Kidney (tissue), 14 donors: ENCODE measurements around the gene SLC7A6OS. TPM values are rescaled to one million over a fixed set of nuclear protein-coding genes. Genes with fewer than 3 reads are reported as not detected.

Source experiments
- DNase-seq, 5 donors: peaks; one replicate each; pipeline ENCODE4 v3.0.0-alpha.2; 2013 to 2020
- FAIRE-seq: peaks from 2 replicates; lab custom pipeline; 2012; peaks lifted over from hg19 to GRCh38; lab: Jason Lieb, UNC
- H3K27ac ChIP-seq, 2 donors: one replicate each; pipeline ENCODE4 v1.7.0; 2013; ENCODE audit warnings: low read depth in 2 of 2, low read length in 2 of 2, inconsistent platforms in 1 of 2
- H3K27me3 ChIP-seq: one replicate; pipeline ENCODE4 v1.7.1; 2013; ENCODE audit warnings: low read length, inconsistent platforms; ENCODE audit not compliant: control insufficient read depth, insufficient read depth
- H3K36me3 ChIP-seq, 3 donors: one replicate each; pipeline versions ENCODE4 v1.7.0 to v1.7.1; 2013; ENCODE audit warnings: low read length in 3 of 3, control low read depth in 1 of 3, inconsistent platforms in 1 of 3; ENCODE audit not compliant: insufficient read depth in 3 of 3, control insufficient read depth in 2 of 3
- H3K4me1 ChIP-seq, 3 donors: one replicate each; pipeline versions ENCODE4 v1.7.0 to v1.7.1; 2013; ENCODE audit warnings: low read length in 3 of 3, inconsistent platforms in 1 of 3, low read depth in 1 of 3; ENCODE audit not compliant: control insufficient read depth in 2 of 3, insufficient read depth in 2 of 3
- H3K4me3 ChIP-seq, 3 donors: one replicate each; pipeline versions ENCODE4 v1.7.0 to v1.8.1; 2013; ENCODE audit warnings: low read length in 3 of 3, control low read depth in 1 of 3, inconsistent platforms in 1 of 3
- H3K9ac ChIP-seq, 3 donors: one replicate each; pipeline versions ENCODE4 v1.7.0 to v1.7.1; 2013; ENCODE audit warnings: low read length in 3 of 3, control low read depth in 1 of 3, inconsistent platforms in 1 of 3
- H3K9me3 ChIP-seq, 3 donors: one replicate each; pipeline versions ENCODE4 v1.7.0 to v1.7.1; 2013; ENCODE audit warnings: low read length in 3 of 3, control low read depth in 1 of 3, inconsistent platforms in 1 of 3; ENCODE audit not compliant: control insufficient read depth in 2 of 3, insufficient read depth in 1 of 3
- CTCF ChIP-seq: IDR thresholded peaks from 3 replicates; pipeline ENCODE4 v1.5.1; 2012; ENCODE audit warnings: mild to moderate bottlenecking, moderate library complexity, borderline replicate concordance; ENCODE audit not compliant: insufficient read depth; ENCODE audit errors: extremely low read depth
- intact Hi-C: fragments of 100-400 bp; cut with DNase I; formaldehyde crosslinking; loops from one replicate; pipeline ENCODE4 v1.11.1; 2022
- polyA plus RNA-seq: library from polyadenylated mRNA; stranded (reverse); fragments of 350-450 nt; fragmentation: Illumina TruSeq; extraction: RNeasy Lipid Tissue Mini Kit (QIAGEN cat#74804); gene quantifications from one replicate; pipeline ENCODE4 v1.2.3, GENCODE V29; 2014; ENCODE audit warnings: low read depth, low replicate concordance; ENCODE audit not compliant: insufficient read depth
- total RNA-seq: library from RNA; stranded (reverse); fragmentation: NEBNext Ultra II Directional; extraction: Animal tissue kit (Norgen Biotek cat#: 25700); gene quantifications from one replicate; pipeline ENCODE4 v1.2.1, GENCODE V29; 2021
- donor health status: control.
- donor health status: control.
- donor health status: control.
- donor health status: control.
- donor health status: control.
- donor health status: DM: yes; HTN: yes; CAD: no.
- donor health status: Normal renal cell carcinoma (clear cell type).

SLC7A6OS gene
- total and polyA plus RNA-seq, 2 donors from 2014 or later, result 9.2 to 20.3 TPM

- no peaks in the 10 kb centered on the region for H3K9me3 ChIP-seq
- intact Hi-C loops, result no loop called here
- H3K4me1 ChIP-seq, result peaks cover 8 to 12% (median 11%) of the 10 kb centered on the region in 3 donors
- H3K27me3 ChIP-seq, result no peaks in the 10 kb centered on the region
- no peak for FAIRE-seq
- peaks cover under 1 to 4% (median 3%) of the 10 kb centered on the region in 3 donors for H3K36me3 ChIP-seq
- no peak for TF ChIP-seq CTCF
- peak overlapping the region; percentile 45 to 84 for H3K27ac ChIP-seq
- peak in 4 of 5 donors; percentile 34 to 87 (median 63) for DNase-seq
- H3K9ac ChIP-seq, result no peak overlapping the region
- no peak overlapping the region for H3K4me3 ChIP-seq
Observed at GRCh38 chr16:68332411-68333121, 21.8 kb upstream of the SLC7A6OS start.

GRCh38 chr16:68331879-68332410 is 21.2 kb upstream of the SLC7A6OS start:
- Histone ChIP-seq H3K27me3 (no peaks in the 10 kb centered on the region), H3K4me1 (peaks cover 8 to 12% (median 11%) of the 10 kb centered on the region in 3 donors), H3K27ac (peak overlapping the region; percentile 5 to 84), H3K9ac (no peak overlapping the region), H3K4me3 (no peak overlapping the region), H3K36me3 (peaks cover 0 to 4% (median under 1%) of the 10 kb centered on the region in 3 donors), H3K9me3 (no peaks in the 10 kb centered on the region)
- intact Hi-C loops, result no loop called here
- TF ChIP-seq CTCF, result no peak
- peak in 2 of 5 donors; percentile 12 to 13 for DNase-seq
- no peak for FAIRE-seq

DNA sequence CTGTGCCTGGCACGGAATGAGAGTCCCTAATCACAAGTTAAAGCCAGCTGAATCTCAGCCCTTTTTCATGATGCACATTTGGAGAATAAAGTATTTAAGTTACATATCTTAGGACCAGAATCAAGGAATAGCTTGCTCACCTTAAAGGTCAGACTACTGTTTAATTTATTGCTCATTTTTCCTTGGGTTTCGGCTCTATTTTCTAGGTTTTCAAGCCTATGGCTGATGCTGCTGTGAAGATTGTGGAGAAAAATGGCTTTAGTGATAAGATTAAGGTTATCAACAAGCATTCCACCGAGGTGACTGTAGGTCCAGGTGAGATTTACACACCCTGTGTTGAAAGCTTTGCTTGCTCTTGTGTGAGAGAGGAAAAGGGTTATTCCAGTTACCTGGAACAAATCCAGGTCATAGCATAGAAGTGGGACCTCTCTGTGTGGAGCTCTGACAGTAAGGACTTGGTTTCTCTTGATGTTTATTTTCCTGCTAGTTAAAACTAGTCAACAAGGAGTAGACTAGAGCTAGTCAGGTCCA is 18.2 kb upstream of the SLC7A6OS start:
- no peak for DNase-seq
- H3K4me1 ChIP-seq, result peaks cover 8 to 12% (median 11%) of the 10 kb centered on the region in 3 donors
- no peak overlapping the region for H3K9ac ChIP-seq
- H3K9me3 ChIP-seq, result no peaks in the 10 kb centered on the region
- TF ChIP-seq CTCF, result no peak
- H3K27me3 ChIP-seq, result no peaks in the 10 kb centered on the region
- H3K27ac ChIP-seq, result no peak overlapping the region
- no peak for FAIRE-seq
- peaks cover 10 to 16% (median 11%) of the 10 kb centered on the region in 3 donors for H3K36me3 ChIP-seq
- H3K4me3 ChIP-seq, result no peak overlapping the region
- intact Hi-C loops, result loop anchor here (5.0 kb wide), 1 partner anchor 87 kb away; no protein-coding TSS in a partner anchor
